Endothelial cell of umbilical vein (primary cell): ENCODE results near the gene RBBP5. TPM values are rescaled to one million over a fixed set of nuclear protein-coding genes. Genes with fewer than 3 reads are reported as not detected.

Experiments used
- BruUV-seq: library from RNA; stranded (reverse); fragments of 400-500 nt; replicated peaks from 2 replicates; lab custom pipeline; 2021; lab: Mats Ljungman, UMichigan
- CTCF ChIA-PET: fragments of 300-600, 350-600 bp; sonication (Branson Sonifier 250); formaldehyde crosslinking; loops from one replicate; lab custom pipeline; 2021; ENCODE audit warnings: antibody characterized with exemption, inconsistent platforms; lab: Charles Lee
- POLR2A ChIA-PET: fragments of 300-600, 350-600 bp; sonication (Branson Sonifier 250); formaldehyde crosslinking; loops from one replicate; lab custom pipeline; 2021; ENCODE audit warnings: antibody characterized with exemption, inconsistent platforms; lab: Charles Lee
- DNase-seq: peaks from one replicate; pipeline ENCODE4 v3.0.0-alpha.2; 2011; ENCODE audit warnings: low read depth, low spot score
- FAIRE-seq: peaks from 2 replicates; lab custom pipeline; 2011; peaks lifted over from hg19 to GRCh38; lab: Jason Lieb, UNC
- H2AFZ ChIP-seq: 2 replicates; pipeline ENCODE4 v1.6.0; 2012; ENCODE audit warnings: low read depth, low read length, control low read depth, inconsistent platforms
- H3K27ac ChIP-seq: 2 replicates; pipeline ENCODE4 v1.5.1; 2011; ENCODE audit warnings: low read depth, mild to moderate bottlenecking, control low read depth, low read length, moderate library complexity; ENCODE audit not compliant: insufficient read depth
- H3K27me3 ChIP-seq, 2 experiments: 2 replicates each; pipeline versions ENCODE4 v1.6.0 to v1.6.1; 2011; ENCODE audit warnings: low read length in 2 of 2, mixed read lengths in 1 of 2; ENCODE audit not compliant: control insufficient read depth in 2 of 2, insufficient read depth in 2 of 2
- H3K36me3 ChIP-seq, 2 experiments: 2 replicates in 1 of 2; 3 replicates in 1 of 2; pipeline ENCODE4 v1.5.1; 2011; ENCODE audit warnings: low read length in 2 of 2, mild to moderate bottlenecking in 1 of 2, moderate library complexity in 1 of 2; ENCODE audit not compliant: control insufficient read depth in 2 of 2, insufficient read depth in 2 of 2; ENCODE audit errors: extremely low read depth in 1 of 2
- H3K4me1 ChIP-seq: 3 replicates; pipeline ENCODE4 v1.5.1; 2011; ENCODE audit warnings: mild to moderate bottlenecking, low read length; ENCODE audit not compliant: control insufficient read depth, insufficient read depth; ENCODE audit errors: extremely low read depth
- H3K4me2 ChIP-seq: 2 replicates; pipeline ENCODE4 v1.6.1; 2011; ENCODE audit warnings: low read length, control low read depth, mixed read lengths; ENCODE audit not compliant: insufficient read depth
- H3K4me3 ChIP-seq, 3 experiments: fragments of 200-600 bp in 1 of 3; sonication (generic), shearing (Covaris generic) in 1 of 3; replicated peaks in 1 of 3; 2 replicates each; pipeline ENCODE4 v1.5.1; 2011 to 2016; ENCODE audit warnings: control low read depth in 3 of 3, low read length in 3 of 3, mild to moderate bottlenecking in 2 of 3, inconsistent platforms in 1 of 3, low read depth in 1 of 3, moderate library complexity in 1 of 3; ENCODE audit not compliant: insufficient read depth in 1 of 3
- H3K79me2 ChIP-seq: 2 replicates; pipeline ENCODE4 v1.6.0; 2012; ENCODE audit warnings: low read length, inconsistent platforms; ENCODE audit not compliant: control insufficient read depth, insufficient read depth
- H3K9ac ChIP-seq: replicated peaks from 2 replicates; pipeline ENCODE3; 2011; ENCODE audit warnings: low read length, control low read depth; ENCODE audit not compliant: insufficient read depth; ENCODE audit errors: extremely low read depth
- H3K9me1 ChIP-seq: replicated peaks from 3 replicates; pipeline ENCODE4 v1.6.0; 2011; ENCODE audit warnings: mild to moderate bottlenecking, low read length; ENCODE audit not compliant: control insufficient read depth, insufficient read depth; ENCODE audit errors: extremely low read depth
- H3K9me3 ChIP-seq: replicated peaks from 2 replicates; pipeline ENCODE4 v1.5.1; 2012; ENCODE audit warnings: low read length, inconsistent platforms; ENCODE audit not compliant: control insufficient read depth, insufficient read depth
- H4K20me1 ChIP-seq: replicated peaks from 2 replicates; pipeline ENCODE3; 2011; ENCODE audit warnings: mild to moderate bottlenecking, low read length; ENCODE audit not compliant: control insufficient read depth, insufficient read depth; ENCODE audit errors: extremely low read depth
- CTCF ChIP-seq, 2 donors: IDR thresholded peaks; 1 replicate in 1 of 2; 2 replicates in 1 of 2; pipeline ENCODE4 v1.5.1; 2011; ENCODE audit warnings: low read length in 2 of 2, mild to moderate bottlenecking in 2 of 2, moderate library complexity in 2 of 2, control low read depth in 1 of 2, inconsistent platforms in 1 of 2, low read depth in 1 of 2; ENCODE audit not compliant: insufficient read depth in 1 of 2; ENCODE audit errors: extremely low read depth in 1 of 2
- EZH2 ChIP-seq: IDR thresholded peaks from 2 replicates; pipeline ENCODE4 v1.6.1; 2012; ENCODE audit warnings: borderline replicate concordance, low read depth, mild to moderate bottlenecking, moderate library complexity, low read length, inconsistent platforms; ENCODE audit not compliant: severe bottlenecking
- FOS ChIP-seq: IDR thresholded peaks from 2 replicates; pipeline ENCODE4 v1.6.1; 2011; ENCODE audit warnings: mild to moderate bottlenecking, low read length, moderate library complexity, borderline replicate concordance; ENCODE audit not compliant: insufficient read depth
- GATA2 ChIP-seq: IDR thresholded peaks from 2 replicates; pipeline ENCODE4 v1.7.0; 2011; ENCODE audit warnings: low read depth, mild to moderate bottlenecking, moderate library complexity, mixed read lengths, low read length; ENCODE audit not compliant: insufficient read length, insufficient read depth
- JUN ChIP-seq: IDR thresholded peaks from 2 replicates; pipeline ENCODE4 v1.6.1; 2011; ENCODE audit warnings: borderline replicate concordance, low read depth; ENCODE audit not compliant: insufficient read length, insufficient read depth
- MAX ChIP-seq: IDR thresholded peaks from 2 replicates; pipeline ENCODE4 v1.6.1; 2011; ENCODE audit not compliant: insufficient read depth, insufficient read length
- MYC ChIP-seq: IDR thresholded peaks from one replicate; pipeline ENCODE4 v1.6.1; 2011; ENCODE audit warnings: mild to moderate bottlenecking, low read depth, low read length
- dilution Hi-C: fragments of 300-500 bp; cut with MboI; formaldehyde crosslinking; loops from one replicate; pipeline ENCODE4 v1.15.0; 2019; ENCODE audit warnings: low sequenced_read_pairs; ENCODE audit not compliant: extremely low pct_ligation_motif_present
- intact Hi-C: fragments of 100-400 bp; cut with micrococcal nuclease; formaldehyde crosslinking; loops from one replicate; pipeline ENCODE4 v1.10.0; 2022
- polyA plus RNA-seq, 4 experiments: library from polyadenylated mRNA; depleted of rRNA in 3 of 4; stranded (reverse) in 3 of 4; unstranded in 1 of 4; fragments of >200 nt; gene quantifications; 2 replicates each; pipeline versions ENCODE4 v1.2.1 to v1.2.3, GENCODE V29; 2011 to 2012; ENCODE audit warnings: missing spikeins in 1 of 4
- total RNA-seq: library from RNA; stranded (reverse); gene quantifications from 2 replicates; pipeline ENCODE4 v1.2.3, GENCODE V29; 2021

RBBP5 gene
- total and polyA plus RNA-seq, 2 donors (not counting 3 experiments of a cell fraction or from before 2014, with no cell fraction given), result 5.8 to 14.2 TPM

- Histone ChIP-seq H3K79me2 (no peaks in the 10 kb centered on the region), H3K9ac (no peak overlapping the region), H3K4me1 (peaks cover 19% of the 10 kb centered on the region), H3K36me3 (peaks cover 3 to 5% of the 10 kb centered on the region in 2 experiments), H2AFZ (no peak overlapping the region), H3K9me1 (no peaks in the 10 kb centered on the region), H3K27ac (no peak overlapping the region), H3K4me2 (no peak overlapping the region), H4K20me1 (no peaks in the 10 kb centered on the region), H3K4me3 (no peak overlapping the region), H3K27me3 (no peaks in the 10 kb centered on the region), H3K9me3 (no peaks in the 10 kb centered on the region)
- no TSS peak for BruUV-seq
- dilution Hi-C loops (no loop called here), intact Hi-C loops (no loop called here)
- ChIA-PET POLR2A (interaction anchor here (0.6 kb wide), 1 partner anchor 26 kb away, joined by 6 read pairs; no protein-coding TSS in a partner anchor), CTCF (interaction anchor here (2.2 kb wide), 1 partner anchor 25 kb away, joined by 7 read pairs; the partner anchor contains the start of gene RBBP5)
- DNase-seq (no peak), FAIRE-seq (no peak)
- TF ChIP-seq GATA2, result no peak
These were observed 25.5 kb upstream of the RBBP5 start for GRCh38 chr1:205147191-205147835.

DNA sequence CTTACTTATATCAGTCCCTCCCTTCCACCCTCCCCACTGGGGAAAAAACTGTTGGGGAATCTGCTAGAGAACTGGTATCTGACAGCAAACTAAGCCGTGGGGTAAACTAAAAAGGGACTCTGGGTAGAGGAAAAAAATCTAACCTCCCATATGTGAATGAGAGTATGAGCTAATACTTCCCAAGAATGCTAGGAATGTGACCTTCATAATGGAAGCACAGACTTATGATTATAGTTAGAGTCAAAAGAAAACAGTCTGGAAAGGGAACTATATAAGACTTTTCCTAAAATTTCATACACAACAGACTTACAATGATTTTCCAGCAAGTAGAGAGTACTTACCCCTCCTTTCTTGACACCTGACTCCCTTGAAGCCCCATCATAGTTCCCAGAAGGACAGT, 23.0 kb upstream of the RBBP5 start:
- TF ChIP-seq MYC (no peak), CTCF (IDR thresholded peaks at IDR 0.05; ENCODE audit: extremely low read depth in 1 of 2, insufficient read depth in 1 of 2, low read depth in 1 of 2, low read length in 2 of 2) (no peak), FOS (no peak), EZH2 (no peak), MAX (no peak), JUN (peak; percentile 74), GATA2 (no peak)
- Histone ChIP-seq H2AFZ (no peak overlapping the region), H3K79me2 (no peaks in the 10 kb centered on the region), H3K9me1 (no peaks in the 10 kb centered on the region), H3K27ac (peak overlapping the region; percentile 75), H3K4me1 (peaks cover 19% of the 10 kb centered on the region), H3K9ac (peak overlapping the region; percentile 43), H3K4me2 (peak overlapping the region; percentile 81), H4K20me1 (no peaks in the 10 kb centered on the region), H3K27me3 (no peaks in the 10 kb centered on the region), H3K36me3 (peaks cover 2 to 3% of the 10 kb centered on the region in 2 experiments), H3K9me3 (no peaks in the 10 kb centered on the region), H3K4me3 (no peak overlapping the region)
- POLR2A ChIA-PET, result no interaction called here
- FAIRE-seq, result peak; percentile 67
- peak; percentile 74 for DNase-seq
- intact Hi-C loops (loop anchor here (1.0 kb wide), 1 partner anchor 31 kb away; no protein-coding TSS in a partner anchor), dilution Hi-C loops (no loop called here)
- no TSS peak for BruUV-seq
- CTCF ChIA-PET, result interaction anchor here (0.6 to 2.6 kb wide), 14 partner anchors 13 to 155 kb away, joined by 3 to 11 read pairs (median 4); partner anchors contain the start of genes RBBP5 and TMCC2
